ENCODE measurements around the gene ST6GALNAC2.

Gene ST6GALNAC2

DNA sequence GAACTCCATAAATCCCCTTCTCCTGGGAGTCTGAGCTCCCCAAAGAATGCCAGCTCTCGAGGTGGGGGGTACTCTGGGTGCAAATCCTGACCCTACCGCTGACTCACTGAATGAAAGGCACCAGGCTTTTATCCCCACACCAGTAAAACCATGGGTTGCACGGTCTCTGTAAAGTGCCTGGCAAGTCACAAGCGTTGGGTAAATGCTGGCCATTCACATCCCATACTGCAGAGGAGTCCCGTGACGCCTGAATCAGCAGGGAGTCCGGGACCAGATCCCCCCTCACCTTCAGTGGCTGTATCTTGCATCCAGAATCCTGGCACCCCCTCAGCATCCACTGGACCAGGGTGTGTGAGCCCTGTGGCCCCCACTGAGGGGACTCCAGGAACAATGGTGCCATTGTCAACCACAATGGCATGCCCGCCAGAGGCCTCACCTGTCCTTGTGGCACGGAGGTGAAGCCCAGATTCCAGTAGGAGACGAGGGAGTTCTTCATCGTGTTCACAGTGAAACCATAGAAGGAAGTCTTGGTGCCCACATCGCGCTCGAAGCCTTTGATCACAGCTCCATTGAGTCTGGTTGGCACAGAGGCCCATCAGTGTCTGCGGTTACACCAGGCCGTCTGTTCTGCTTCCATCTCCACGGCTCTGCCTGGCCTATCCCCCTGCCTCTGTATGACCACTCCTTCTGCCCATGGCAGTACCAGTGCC, 13.3 kb downstream of the ST6GALNAC2 start:
- TF ChIP-seq CTCF (conservative IDR thresholded peaks at IDR 0.05), result no peak
- H3K27ac ChIP-seq, result no peak overlapping the region

GRCh38 chr17:76570877-76571471, 14.7 kb downstream of the ST6GALNAC2 start:
- H3K27ac ChIP-seq, result no peak overlapping the region
- no peak for TF ChIP-seq CTCF (conservative IDR thresholded peaks at IDR 0.05)

GRCh38 chr17:76570457-76570856, 15.2 kb downstream of the ST6GALNAC2 start:
- H3K27ac ChIP-seq, result no peak overlapping the region
- TF ChIP-seq CTCF (conservative IDR thresholded peaks at IDR 0.05), result no peak

GRCh38 chr17:76569607-76570279, 15.9 kb downstream of the ST6GALNAC2 start:
- H3K27ac ChIP-seq, result no peak overlapping the region
- TF ChIP-seq CTCF (conservative IDR thresholded peaks at IDR 0.05), result no peak

- H3K27ac ChIP-seq, result no peak overlapping the region
- no peak for TF ChIP-seq CTCF (conservative IDR thresholded peaks at IDR 0.05)
Measured at GRCh38 chr17:76568811-76569221, 16.8 kb downstream of the ST6GALNAC2 start.

GRCh38 chr17:76567634-76568432, 17.8 kb downstream of the ST6GALNAC2 start:
- TF ChIP-seq CTCF (conservative IDR thresholded peaks at IDR 0.05), result no peak
- no peak overlapping the region for H3K27ac ChIP-seq

DNA sequence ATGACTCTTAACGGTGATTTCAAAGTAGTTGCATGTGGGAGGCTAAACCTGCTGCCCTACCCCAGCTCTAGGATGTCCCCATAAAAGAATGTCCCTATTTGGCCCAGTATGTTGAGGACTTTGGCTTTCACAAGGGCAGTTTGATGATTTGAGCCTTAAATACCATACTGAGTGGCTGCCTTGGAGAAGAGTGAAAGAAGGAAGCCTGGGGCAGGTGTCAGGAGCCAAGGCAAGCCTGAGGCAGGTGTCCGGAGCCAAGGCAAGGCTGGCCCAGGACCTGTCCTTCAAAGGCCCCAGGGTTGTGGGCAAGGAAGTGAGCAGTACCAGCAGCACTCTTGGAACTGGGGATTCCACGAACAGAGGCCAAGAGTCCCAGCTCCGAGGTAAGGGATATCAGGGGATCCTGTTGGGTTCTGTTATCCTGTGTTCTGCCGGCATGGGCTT, 18.6 kb downstream of the ST6GALNAC2 start:
- no peak overlapping the region for H3K27ac ChIP-seq
- no peak for TF ChIP-seq CTCF (conservative IDR thresholded peaks at IDR 0.05)

Measured in VCaP (cell line).